Stimulated activated CD4-positive, alpha-beta T cell treated with anti-CD3 and anti-CD28 coated beads, Interleukin-2, amount 100 ng/mL, for 4 hours (primary cell): ENCODE measurements around the gene EMX1.

Source experiments
- DNase-seq: peaks from one replicate; pipeline ENCODE4 v3.0.0-alpha.2; 2020; ENCODE audit warnings: low read depth

Gene EMX1

DNA sequence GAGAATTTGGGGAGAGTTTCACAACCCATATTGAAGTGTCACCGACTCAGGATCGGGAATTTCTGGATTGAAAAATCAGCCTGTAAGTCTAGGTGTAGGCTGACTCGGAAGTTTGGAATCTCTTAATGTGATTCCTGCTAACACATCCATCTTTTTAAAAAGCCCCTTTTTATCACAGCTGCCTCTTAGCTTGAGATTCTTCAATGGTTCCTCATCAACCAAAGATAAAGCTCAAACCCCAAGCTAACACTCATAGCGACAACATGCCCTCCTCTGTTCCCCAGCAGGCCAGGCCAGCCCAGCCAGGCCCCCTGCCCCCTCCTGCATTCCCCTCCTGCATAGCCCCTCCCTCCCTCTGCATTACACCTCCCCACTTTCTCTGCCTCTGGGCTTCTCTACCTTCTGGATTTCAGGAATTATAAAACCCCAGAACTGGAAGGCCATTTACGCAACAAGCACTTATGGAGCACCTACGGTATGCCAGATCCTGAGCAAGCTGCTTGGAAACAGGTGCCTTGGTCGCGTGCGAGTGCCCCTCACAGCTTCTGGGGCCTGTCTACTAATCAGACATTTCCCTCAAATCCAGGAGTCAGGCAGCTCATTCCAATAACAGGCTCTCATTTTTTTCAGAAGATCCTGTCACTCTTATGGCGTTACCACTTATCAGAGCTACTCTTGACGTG, 63.4 kb downstream of the EMX1 start:
- DNase-seq, result no peak

DNA sequence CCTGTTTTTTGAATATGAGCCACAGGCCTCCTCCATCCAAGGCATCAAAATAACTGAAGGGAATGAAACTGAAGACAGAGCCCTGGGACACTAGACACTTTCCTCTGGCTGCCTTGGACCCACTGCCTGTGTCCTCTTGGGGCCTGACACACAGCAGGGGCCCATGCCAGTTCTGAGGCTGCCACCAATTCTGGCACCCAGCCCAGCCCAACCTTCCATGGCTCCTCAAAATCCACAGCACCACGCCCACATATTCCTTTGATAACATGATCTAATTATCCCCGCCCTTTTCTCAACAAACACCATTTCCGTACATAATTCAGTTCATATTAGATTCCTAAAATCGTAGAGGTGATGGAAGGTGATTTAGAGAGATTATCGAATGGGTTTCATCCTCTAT, 64.2 kb downstream of the EMX1 start:
- no peak for DNase-seq

DNA sequence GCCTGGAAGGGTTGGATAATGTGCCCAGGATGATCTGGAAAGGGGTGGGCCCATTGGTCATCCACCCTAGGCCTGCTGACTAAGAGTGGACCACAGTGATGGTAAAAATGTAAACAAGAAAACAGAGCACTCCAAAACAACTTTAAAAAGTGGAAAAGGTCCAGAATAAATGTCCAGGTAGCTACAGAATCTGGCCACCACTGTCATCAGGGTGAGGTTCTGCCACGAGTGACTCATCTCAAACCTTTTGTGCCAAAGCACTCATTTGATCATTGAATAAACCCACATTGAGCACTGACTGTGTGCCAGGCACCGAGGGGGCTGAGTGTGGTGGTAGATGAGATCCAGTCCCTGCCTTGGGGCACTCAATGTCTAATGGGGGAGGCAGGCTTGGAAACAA, 64.9 kb downstream of the EMX1 start:
- DNase-seq, result no peak

GRCh38 chr2:72982781-72983499, 65.6 kb downstream of the EMX1 start:
- no peak for DNase-seq

GRCh38 chr2:72983500-72984161, 66.3 kb downstream of the EMX1 start:
- DNase-seq, result no peak

DNA sequence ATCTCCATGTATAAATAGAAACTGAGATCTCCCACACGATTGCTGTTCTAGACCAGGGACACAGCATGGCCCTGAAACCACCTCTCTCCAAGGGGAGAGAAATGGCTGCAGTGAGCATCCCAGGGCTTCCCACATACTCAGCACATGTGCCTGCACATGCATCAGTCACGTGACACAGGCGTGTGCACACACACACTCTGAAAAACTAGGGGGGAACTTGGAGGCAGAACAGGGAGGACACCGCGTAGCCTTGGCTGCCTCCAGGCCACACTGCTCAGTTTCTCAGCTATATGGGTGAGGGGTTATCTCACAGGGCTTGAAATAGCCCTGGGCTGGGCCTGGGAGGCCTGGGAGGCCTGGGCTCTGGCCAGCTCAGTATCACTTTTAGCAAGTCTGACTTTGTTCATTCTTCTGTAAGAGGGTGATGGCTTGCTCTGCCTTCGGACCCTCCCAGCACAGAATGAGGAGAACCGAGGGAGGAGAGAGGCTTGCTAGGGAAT, 66.9 kb downstream of the EMX1 start:
- no peak for DNase-seq
